ENCODE measurements around the gene CFAP47.

Gene CFAP47

GRCh38 chrX:36336751-36337150 is 417.2 kb downstream of the CFAP47 start:
- no peak overlapping the region for H2BK5ac ChIP-seq (ENCODE audit: low read depth, low read length, poor library complexity)
- no peak overlapping the region for H3K9ac ChIP-seq (ENCODE audit: low read length)
- no peak overlapping the region for H4K91ac ChIP-seq (ENCODE audit: low read depth, low read length)
- H2BK120ac ChIP-seq (ENCODE audit: insufficient read depth, low read length, poor library complexity) = no peak overlapping the region
- no peak overlapping the region for H3K4ac ChIP-seq (ENCODE audit: low read depth, low read length)
- no peak overlapping the region for H4K12ac ChIP-seq (ENCODE audit: low read depth, low read length)
- H3K14ac ChIP-seq (ENCODE audit: low read length) = no peak overlapping the region
- H3K79me2 ChIP-seq (ENCODE audit: control insufficient read depth, insufficient read depth, low read length, poor library complexity) = no peaks in the 10 kb centered on the region
- no peak for DNase-seq
- no peak overlapping the region for H3K4me3 ChIP-seq (ENCODE audit: low read depth, low read length)
- H3K36me3 ChIP-seq (ENCODE audit: control insufficient read depth in 1 of 2, insufficient read depth in 2 of 2, low read length in 2 of 2) = no peaks in the 10 kb centered on the region
- H2BK12ac ChIP-seq (ENCODE audit: low read length) = no peak overlapping the region
- H3K23ac ChIP-seq (ENCODE audit: low read length) = no peak overlapping the region
- no peak overlapping the region for H3K18ac ChIP-seq (ENCODE audit: low read length)
- no peaks in the 10 kb centered on the region for H3K79me1 ChIP-seq (ENCODE audit: low read length)
- 100% methylated on average over 1 of the region's 3 CpGs for WGBS (ENCODE audit: extremely low coverage, insufficient coverage, insufficient read length)
- H4K8ac ChIP-seq (ENCODE audit: low read depth, low read length) = no peak overlapping the region
- H3K4me1 ChIP-seq (ENCODE audit: control insufficient read depth in 1 of 2, insufficient read depth in 2 of 2, low read length in 2 of 2) = no peaks in the 10 kb centered on the region
- H3K27me3 ChIP-seq (ENCODE audit: insufficient read depth, low read length) = no peaks in the 10 kb centered on the region
- H3K27ac ChIP-seq (ENCODE audit: low read depth, low read length) = no peak overlapping the region
- no peak overlapping the region for H2AK5ac ChIP-seq (ENCODE audit: low read length)
- H3K4me2 ChIP-seq (ENCODE audit: low read length) = no peak overlapping the region
- no peak overlapping the region for H2AFZ ChIP-seq (ENCODE audit: insufficient read depth, low read length, poor library complexity)
- no peaks in the 10 kb centered on the region for H3K9me3 ChIP-seq (ENCODE audit: insufficient read depth, low read depth, low read length)

- no peak overlapping the region for H3K4me3 ChIP-seq (ENCODE audit: low read depth, low read length)
- H3K14ac ChIP-seq (ENCODE audit: low read length) = no peak overlapping the region
- no peaks in the 10 kb centered on the region for H3K79me2 ChIP-seq (ENCODE audit: control insufficient read depth, insufficient read depth, low read length, poor library complexity)
- no peak overlapping the region for H2BK12ac ChIP-seq (ENCODE audit: low read length)
- no peak overlapping the region for H3K4me2 ChIP-seq (ENCODE audit: low read length)
- H3K36me3 ChIP-seq (ENCODE audit: control insufficient read depth in 1 of 2, insufficient read depth in 2 of 2, low read length in 2 of 2) = no peaks in the 10 kb centered on the region
- no peak overlapping the region for H3K9ac ChIP-seq (ENCODE audit: low read length)
- H3K27ac ChIP-seq (ENCODE audit: low read depth, low read length) = no peak overlapping the region
- H3K9me3 ChIP-seq (ENCODE audit: insufficient read depth, low read depth, low read length) = no peaks in the 10 kb centered on the region
- H4K8ac ChIP-seq (ENCODE audit: low read depth, low read length) = no peak overlapping the region
- no peak overlapping the region for H2AK5ac ChIP-seq (ENCODE audit: low read length)
- no peaks in the 10 kb centered on the region for H3K27me3 ChIP-seq (ENCODE audit: insufficient read depth, low read length)
- H3K18ac ChIP-seq (ENCODE audit: low read length) = no peak overlapping the region
- DNase-seq = no peak
- WGBS (ENCODE audit: extremely low coverage, insufficient coverage, insufficient read length) = no CpG with 5 or more reads among the region's 1 CpG
- H2BK5ac ChIP-seq (ENCODE audit: low read depth, low read length, poor library complexity) = no peak overlapping the region
- H2AFZ ChIP-seq (ENCODE audit: insufficient read depth, low read length, poor library complexity) = no peak overlapping the region
- no peak overlapping the region for H4K91ac ChIP-seq (ENCODE audit: low read depth, low read length)
- H4K12ac ChIP-seq (ENCODE audit: low read depth, low read length) = no peak overlapping the region
- H2BK120ac ChIP-seq (ENCODE audit: insufficient read depth, low read length, poor library complexity) = no peak overlapping the region
- no peak overlapping the region for H3K4ac ChIP-seq (ENCODE audit: low read depth, low read length)
- no peak overlapping the region for H3K23ac ChIP-seq (ENCODE audit: low read length)
- no peaks in the 10 kb centered on the region for H3K4me1 ChIP-seq (ENCODE audit: control insufficient read depth in 1 of 2, insufficient read depth in 2 of 2, low read length in 2 of 2)
- no peaks in the 10 kb centered on the region for H3K79me1 ChIP-seq (ENCODE audit: low read length)
Measured at GRCh38 chrX:36344301-36344700, 424.8 kb downstream of the CFAP47 start.

- Histone ChIP-seq H2AFZ (ENCODE audit: insufficient read depth, low read length, poor library complexity) (no peak overlapping the region), H3K4me2 (ENCODE audit: low read length) (no peak overlapping the region), H3K18ac (ENCODE audit: low read length) (no peak overlapping the region), H2BK120ac (ENCODE audit: insufficient read depth, low read length, poor library complexity) (no peak overlapping the region), H2BK12ac (ENCODE audit: low read length) (no peak overlapping the region), H3K79me2 (ENCODE audit: control insufficient read depth, insufficient read depth, low read length, poor library complexity) (no peaks in the 10 kb centered on the region), H3K4me1 (ENCODE audit: control insufficient read depth in 1 of 2, insufficient read depth in 2 of 2, low read length in 2 of 2) (no peaks in the 10 kb centered on the region), H3K14ac (ENCODE audit: low read length) (no peak overlapping the region), H3K9ac (ENCODE audit: low read length) (no peak overlapping the region), H4K8ac (ENCODE audit: low read depth, low read length) (no peak overlapping the region), H3K4ac (ENCODE audit: low read depth, low read length) (no peak overlapping the region), H3K79me1 (ENCODE audit: low read length) (no peaks in the 10 kb centered on the region), H2AK5ac (ENCODE audit: low read length) (no peak overlapping the region), H2BK5ac (ENCODE audit: low read depth, low read length, poor library complexity) (no peak overlapping the region), H3K27me3 (ENCODE audit: insufficient read depth, low read length) (no peaks in the 10 kb centered on the region), H3K9me3 (ENCODE audit: insufficient read depth, low read depth, low read length) (no peaks in the 10 kb centered on the region), H3K4me3 (ENCODE audit: low read depth, low read length) (no peak overlapping the region), H3K36me3 (ENCODE audit: control insufficient read depth in 1 of 2, insufficient read depth in 2 of 2, low read length in 2 of 2) (no peaks in the 10 kb centered on the region), H4K91ac (ENCODE audit: low read depth, low read length) (no peak overlapping the region), H4K12ac (ENCODE audit: low read depth, low read length) (no peak overlapping the region), H3K27ac (ENCODE audit: low read depth, low read length) (no peak overlapping the region), H3K23ac (ENCODE audit: low read length) (no peak overlapping the region)
- no peak for DNase-seq
- WGBS (ENCODE audit: extremely low coverage, insufficient coverage, insufficient read length) = no CpG with 5 or more reads among the region's 1 CpG
Measured at GRCh38 chrX:36348509-36348908, 429.0 kb downstream of the CFAP47 start.

GRCh38 chrX:36357855-36358254 is 438.3 kb downstream of the CFAP47 start:
- Histone ChIP-seq H3K27ac (ENCODE audit: low read depth, low read length) (no peak overlapping the region), H3K23ac (ENCODE audit: low read length) (no peak overlapping the region), H3K14ac (ENCODE audit: low read length) (no peak overlapping the region), H3K27me3 (ENCODE audit: insufficient read depth, low read length) (no peaks in the 10 kb centered on the region), H2BK5ac (ENCODE audit: low read depth, low read length, poor library complexity) (no peak overlapping the region), H2BK12ac (ENCODE audit: low read length) (no peak overlapping the region), H3K18ac (ENCODE audit: low read length) (no peak overlapping the region), H3K4me1 (ENCODE audit: control insufficient read depth in 1 of 2, insufficient read depth in 2 of 2, low read length in 2 of 2) (no peaks in the 10 kb centered on the region), H4K8ac (ENCODE audit: low read depth, low read length) (no peak overlapping the region), H2AK5ac (ENCODE audit: low read length) (no peak overlapping the region), H2AFZ (ENCODE audit: insufficient read depth, low read length, poor library complexity) (no peak overlapping the region), H3K4me2 (ENCODE audit: low read length) (no peak overlapping the region), H4K12ac (ENCODE audit: low read depth, low read length) (no peak overlapping the region), H4K91ac (ENCODE audit: low read depth, low read length) (no peak overlapping the region), H3K79me2 (ENCODE audit: control insufficient read depth, insufficient read depth, low read length, poor library complexity) (no peaks in the 10 kb centered on the region), H3K79me1 (ENCODE audit: low read length) (no peaks in the 10 kb centered on the region), H3K9ac (ENCODE audit: low read length) (no peak overlapping the region), H3K9me3 (ENCODE audit: insufficient read depth, low read depth, low read length) (no peaks in the 10 kb centered on the region), H3K4me3 (ENCODE audit: low read depth, low read length) (no peak overlapping the region), H3K36me3 (ENCODE audit: control insufficient read depth in 1 of 2, insufficient read depth in 2 of 2, low read length in 2 of 2) (no peaks in the 10 kb centered on the region), H2BK120ac (ENCODE audit: insufficient read depth, low read length, poor library complexity) (no peak overlapping the region), H3K4ac (ENCODE audit: low read depth, low read length) (no peak overlapping the region)
- DNase-seq = no peak
- no CpG with 5 or more reads among the region's 1 CpG for WGBS (ENCODE audit: extremely low coverage, insufficient coverage, insufficient read length)

All from trophoblast cell (in vitro differentiated cells and primary cell).